Gastrocnemius medialis (tissue), 4 donors: Measurements from ENCODE around the gene AK1. TPM values are rescaled to one million over a fixed set of nuclear protein-coding genes. Genes with fewer than 3 reads are reported as not detected.

Experiments used
- ATAC-seq, 2 donors: fragments of 150-250 bp; one replicate each; pipeline ENCODE4 v1.9.1; 2016
- DNase-seq, 2 donors: peaks; one replicate each; pipeline ENCODE4 v3.0.0-alpha.2; 2019
- H3K27ac ChIP-seq, 4 donors: fragments of 200-600 bp; sonication (generic); 1 replicate in 1 of 4; 2 replicates in 3 of 4; pipeline ENCODE4 v1.5.1; 2016 to 2018; ENCODE audit warnings: mild to moderate bottlenecking in 2 of 4, moderate library complexity in 1 of 4
- H3K27me3 ChIP-seq, 3 donors: fragments of 200-600 bp; sonication (generic) in 2 of 3; 1 replicate in 1 of 3; 2 replicates in 2 of 3; pipeline versions ENCODE4 v1.5.1 to v1.6.0; 2016 to 2019; ENCODE audit warnings: mild to moderate bottlenecking in 1 of 3, moderate library complexity in 1 of 3
- H3K36me3 ChIP-seq, 2 donors: fragments of 200-600 bp; sonication (generic) in 1 of 2; one replicate each; pipeline ENCODE4 v1.5.1; 2017 to 2018
- H3K4me1 ChIP-seq, 2 donors: fragments of 200-600 bp; sonication (generic) in 1 of 2; one replicate each; pipeline ENCODE4 v1.5.1; 2016 to 2017; ENCODE audit warnings: mild to moderate bottlenecking in 2 of 2
- H3K4me3 ChIP-seq, 4 donors: fragments of 200-600 bp; sonication (generic) in 3 of 4; 1 replicate in 1 of 4; 2 replicates in 3 of 4; pipeline ENCODE4 v1.5.1; 2016 to 2019; ENCODE audit warnings: mild to moderate bottlenecking in 2 of 4
- H3K9me3 ChIP-seq, 3 donors: fragments of 200-600 bp; sonication (generic) in 2 of 3; 1 replicate in 1 of 3; 2 replicates in 2 of 3; pipeline ENCODE4 v1.5.1; 2016 to 2019
- POLR2A ChIP-seq, 2 donors: fragments of 450-650 bp; IDR thresholded peaks; one replicate each; pipeline ENCODE4 v1.6.1; 2017; ENCODE audit warnings: antibody characterized with exemption in 2 of 2, mild to moderate bottlenecking in 2 of 2, moderate library complexity in 2 of 2
- in situ Hi-C, 4 donors: fragments of 200-750 bp; cut with MboI; loops; one replicate each; pipeline versions ENCODE4 v1.15.0 to v1.8.0; 2017; ENCODE audit warnings: low sequenced_read_pairs in 4 of 4
- intact Hi-C: fragments of 100-400 bp; cut with DNase I; formaldehyde crosslinking; loops from one replicate; pipeline ENCODE4 v1.15.1; 2023; ENCODE audit warnings: low total_unique reads
- total RNA-seq, 4 donors: library from RNA; depleted of rRNA; stranded (reverse); fragments of >200 nt; gene quantifications; one replicate each; pipeline versions ENCODE4 v1.1.0 to v1.2.3, GENCODE V29; 2016
- TF ChIP-seq, protein P1 (sequence below), 5 experiments: fragments of 450-650 bp in 3 of 5; fragments of 200-600 bp in 2 of 5; sonication (generic) in 2 of 5; IDR thresholded peaks in 4 of 5; conservative IDR thresholded peaks in 1 of 5; 1 replicate in 4 of 5; 2 replicates in 1 of 5; pipeline ENCODE4 v1.5.1; 2016 to 2019; ENCODE audit warnings: antibody characterized with exemption in 5 of 5, mild to moderate bottlenecking in 3 of 5, moderate library complexity in 3 of 5

AK1 gene
- total RNA-seq, 4 donors from 2014 or later: 240 to 489 (median 359) TPM

DNA sequence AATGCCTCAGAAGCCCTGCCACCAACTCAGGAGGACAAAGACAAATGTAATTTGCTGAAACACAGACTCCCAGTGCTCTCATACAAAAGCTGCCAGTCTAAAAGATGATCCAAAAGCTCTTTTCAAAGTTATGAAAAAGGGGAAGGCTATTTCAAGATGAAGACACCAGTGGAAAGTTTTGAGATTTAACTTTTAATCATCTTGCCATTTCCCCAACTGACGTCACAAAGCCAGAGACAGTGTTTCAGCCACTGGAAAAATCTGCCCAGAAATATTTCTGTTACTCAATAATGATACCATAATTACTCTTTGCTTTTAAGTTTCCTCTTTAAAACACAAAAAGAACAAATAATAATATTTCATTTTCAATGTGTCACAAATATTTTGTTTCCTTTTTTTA, 43.9 kb downstream of the AK1 start:
- H3K36me3 ChIP-seq: no peaks in the 10 kb centered on the region
- no peaks in the 10 kb centered on the region for H3K27me3 ChIP-seq
- in situ Hi-C loops: no loop called here
- peak overlapping the region; percentile 38 to 64 (median 58) for H3K27ac ChIP-seq
- peak; percentile 19 to 25 for ATAC-seq
- no peak for DNase-seq
- peaks cover 44 to 53% of the 10 kb centered on the region in 2 donors for H3K4me1 ChIP-seq
- H3K9me3 ChIP-seq: no peaks in the 10 kb centered on the region
- H3K4me3 ChIP-seq: no peak overlapping the region
- TF ChIP-seq POLR2A (IDR thresholded peaks at IDR 0.05): no peak
- TF ChIP-seq, protein P1, sequence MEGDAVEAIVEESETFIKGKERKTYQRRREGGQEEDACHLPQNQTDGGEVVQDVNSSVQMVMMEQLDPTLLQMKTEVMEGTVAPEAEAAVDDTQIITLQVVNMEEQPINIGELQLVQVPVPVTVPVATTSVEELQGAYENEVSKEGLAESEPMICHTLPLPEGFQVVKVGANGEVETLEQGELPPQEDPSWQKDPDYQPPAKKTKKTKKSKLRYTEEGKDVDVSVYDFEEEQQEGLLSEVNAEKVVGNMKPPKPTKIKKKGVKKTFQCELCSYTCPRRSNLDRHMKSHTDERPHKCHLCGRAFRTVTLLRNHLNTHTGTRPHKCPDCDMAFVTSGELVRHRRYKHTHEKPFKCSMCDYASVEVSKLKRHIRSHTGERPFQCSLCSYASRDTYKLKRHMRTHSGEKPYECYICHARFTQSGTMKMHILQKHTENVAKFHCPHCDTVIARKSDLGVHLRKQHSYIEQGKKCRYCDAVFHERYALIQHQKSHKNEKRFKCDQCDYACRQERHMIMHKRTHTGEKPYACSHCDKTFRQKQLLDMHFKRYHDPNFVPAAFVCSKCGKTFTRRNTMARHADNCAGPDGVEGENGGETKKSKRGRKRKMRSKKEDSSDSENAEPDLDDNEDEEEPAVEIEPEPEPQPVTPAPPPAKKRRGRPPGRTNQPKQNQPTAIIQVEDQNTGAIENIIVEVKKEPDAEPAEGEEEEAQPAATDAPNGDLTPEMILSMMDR (IDR thresholded peaks at IDR 0.05 in 4 of 5, conservative IDR thresholded peaks at IDR 0.05 in 1 of 5): no peak
- intact Hi-C loops: no loop called here

DNA sequence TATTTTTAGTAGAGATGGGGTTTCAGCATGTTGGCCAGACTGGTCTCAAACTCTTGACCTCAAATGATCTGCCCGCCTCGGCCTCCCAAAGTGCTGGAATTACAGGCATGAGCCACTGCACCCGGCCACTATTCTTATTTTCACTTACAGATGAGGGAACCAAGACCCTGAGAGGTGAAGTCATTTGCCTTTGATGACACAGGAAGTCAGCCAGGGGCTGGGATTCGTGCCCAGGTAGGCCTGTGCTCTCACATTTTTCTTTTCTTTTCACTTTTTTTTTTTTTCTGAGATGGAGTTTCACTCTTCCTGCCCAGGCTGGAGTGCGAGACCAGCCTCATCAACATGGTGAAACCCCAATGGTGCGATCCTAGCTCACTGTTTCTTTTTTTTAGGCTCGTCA, 45.2 kb downstream of the AK1 start:
- no peaks in the 10 kb centered on the region for H3K36me3 ChIP-seq
- H3K4me3 ChIP-seq: no peak overlapping the region
- no peaks in the 10 kb centered on the region for H3K27me3 ChIP-seq
- no peaks in the 10 kb centered on the region for H3K9me3 ChIP-seq
- intact Hi-C loops: no loop called here
- peak overlapping the region; percentile 38 to 55 (median 46) for H3K27ac ChIP-seq
- in situ Hi-C loops: no loop called here
- ATAC-seq: no peak
- TF ChIP-seq POLR2A (IDR thresholded peaks at IDR 0.05): no peak
- TF ChIP-seq, protein P1 (IDR thresholded peaks at IDR 0.05 in 4 of 5, conservative IDR thresholded peaks at IDR 0.05 in 1 of 5): no peak
- H3K4me1 ChIP-seq: peaks cover 43 to 56% of the 10 kb centered on the region in 2 donors
- DNase-seq: no peak

DNA sequence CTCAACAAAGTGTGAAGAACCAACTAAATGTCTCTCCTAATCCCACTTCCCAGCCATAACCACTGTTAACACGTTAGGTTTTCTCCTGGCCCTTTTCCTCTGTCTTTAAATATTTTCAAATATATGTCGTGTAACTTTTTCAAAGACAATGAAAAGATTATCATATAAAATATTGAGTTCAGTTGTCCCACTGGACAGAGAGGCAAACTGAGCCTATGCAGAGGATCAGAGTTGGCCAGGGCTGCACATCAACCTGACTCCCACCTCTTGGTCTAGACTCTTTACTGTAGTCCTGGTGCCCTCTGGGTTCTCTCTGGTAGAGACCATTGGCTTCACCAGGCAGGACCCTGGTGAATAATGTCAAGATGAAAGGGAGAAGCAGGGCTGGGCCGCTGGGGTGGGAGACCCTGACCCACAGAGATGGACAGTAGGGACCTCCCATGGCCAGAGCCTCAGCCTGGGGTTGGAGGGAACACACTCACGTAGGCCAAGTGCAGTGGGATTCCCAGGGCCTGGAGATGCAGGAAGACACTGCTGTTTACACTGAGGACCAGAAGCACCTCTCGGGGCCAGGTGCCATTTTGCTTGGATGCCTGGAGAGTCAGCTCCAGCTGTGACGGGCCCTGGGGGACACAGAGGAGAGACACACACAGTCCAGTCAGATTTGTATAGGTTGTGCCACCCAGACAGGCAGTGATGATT, 48.1 kb downstream of the AK1 start:
- in situ Hi-C loops: no loop called here
- no peaks in the 10 kb centered on the region for H3K9me3 ChIP-seq
- intact Hi-C loops: no loop called here
- H3K27me3 ChIP-seq: no peaks in the 10 kb centered on the region
- peaks cover 26 to 47% of the 10 kb centered on the region in 2 donors for H3K4me1 ChIP-seq
- H3K4me3 ChIP-seq: no peak overlapping the region
- H3K27ac ChIP-seq: peak overlapping the region; percentile 64 to 84 (median 78)
- TF ChIP-seq, protein P1 (IDR thresholded peaks at IDR 0.05 in 4 of 5, conservative IDR thresholded peaks at IDR 0.05 in 1 of 5): no peak
- TF ChIP-seq POLR2A (IDR thresholded peaks at IDR 0.05): no peak
- DNase-seq (no peak), ATAC-seq (no peak)
- no peaks in the 10 kb centered on the region for H3K36me3 ChIP-seq

DNA sequence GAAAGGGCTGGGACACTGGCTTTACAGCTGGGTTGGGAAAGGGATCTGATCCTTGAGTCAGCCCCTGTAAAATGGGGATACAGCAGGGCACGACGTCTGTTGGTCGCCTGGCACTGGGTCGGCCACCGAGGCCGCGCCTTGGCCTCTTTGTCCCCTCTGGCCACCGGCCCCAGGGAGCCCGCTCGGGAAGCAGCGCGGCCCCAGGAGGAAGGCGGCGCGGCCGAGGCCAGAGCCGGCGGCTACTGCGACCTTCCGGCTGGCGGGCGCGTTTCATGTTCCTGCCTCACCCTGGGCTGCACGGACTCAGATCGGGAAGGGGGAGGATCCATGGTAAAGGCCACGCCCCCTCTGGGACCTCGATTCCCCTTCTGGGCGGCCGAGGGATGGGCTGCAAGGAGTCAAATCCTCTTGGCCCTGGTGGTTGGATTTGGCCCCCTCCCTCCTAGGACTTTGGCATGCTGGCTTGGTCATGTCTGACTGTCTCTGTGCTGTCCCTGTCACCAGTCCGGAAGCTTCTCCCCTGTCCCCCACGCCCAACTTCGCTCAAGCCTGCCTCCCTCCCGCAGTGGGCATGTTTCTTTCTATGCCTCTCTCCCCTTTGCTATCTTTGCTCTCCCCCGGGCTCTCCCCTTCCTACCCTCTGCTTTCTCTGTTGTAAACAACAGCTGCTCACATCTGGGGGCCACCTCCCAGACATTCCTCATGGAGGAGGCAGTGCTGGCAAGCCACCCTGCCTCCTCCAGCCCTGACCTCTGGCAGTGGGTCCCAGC, 49.0 kb downstream of the AK1 start:
- ATAC-seq (peak; percentile 80 to 81), DNase-seq (peak; percentile 78 to 87)
- intact Hi-C loops: no loop called here
- peaks cover 26 to 41% of the 10 kb centered on the region in 2 donors for H3K4me1 ChIP-seq
- in situ Hi-C loops: no loop called here
- no peaks in the 10 kb centered on the region for H3K36me3 ChIP-seq
- no peaks in the 10 kb centered on the region for H3K27me3 ChIP-seq
- peak overlapping the region; percentile 64 to 84 (median 78) for H3K27ac ChIP-seq
- H3K9me3 ChIP-seq: no peaks in the 10 kb centered on the region
- TF ChIP-seq POLR2A (IDR thresholded peaks at IDR 0.05): peak; percentile 69 to 84
- TF ChIP-seq, protein P1 (IDR thresholded peaks at IDR 0.05 in 4 of 5, conservative IDR thresholded peaks at IDR 0.05 in 1 of 5): peak in 2 of 5 experiments; percentile 17 to 25
- peak overlapping the region; percentile 29 to 44 (median 42) for H3K4me3 ChIP-seq
